H1 (cell line): Measurements from ENCODE around the gene IL26. TPM values are rescaled to one million over a fixed set of nuclear protein-coding genes. Genes with fewer than 3 reads are reported as not detected.

Source experiments
- CTCF ChIA-PET: fragments of 300-600 bp; sonication (Branson Sonifier 250); formaldehyde crosslinking; loops from one replicate; lab custom pipeline; 2021; ENCODE audit not compliant: partially characterized antibody; lab: Charles Lee
- POLR2A ChIA-PET: fragments of 300-600 bp; sonication (Branson Sonifier 250); formaldehyde crosslinking; loops from one replicate; lab custom pipeline; 2021; ENCODE audit warnings: inconsistent platforms; ENCODE audit not compliant: partially characterized antibody; lab: Charles Lee
- DNase-seq, 2 experiments: peaks; one replicate each; pipeline versions ENCODE4 v3.0.0 to v3.0.0-alpha.2; 2010 to 2022; ENCODE audit warnings: low spot score in 2 of 2, low read depth in 1 of 2, mixed read lengths in 1 of 2
- FAIRE-seq: peaks from 2 replicates; lab custom pipeline; 2011; peaks lifted over from hg19 to GRCh38; lab: Jason Lieb, UNC
- H2AFZ ChIP-seq: 2 replicates; pipeline ENCODE4 v1.8.1; 2012; ENCODE audit warnings: low read length, inconsistent platforms
- H2AK5ac ChIP-seq: 2 replicates; pipeline ENCODE4 v1.6.1; 2013; ENCODE audit warnings: low read depth, low read length
- H2BK120ac ChIP-seq: replicated peaks from 2 replicates; pipeline ENCODE3; 2013; ENCODE audit warnings: low read depth, low read length, inconsistent platforms
- H2BK12ac ChIP-seq: 2 replicates; pipeline ENCODE4 v1.6.1; 2013; ENCODE audit warnings: low read depth, low read length
- H2BK15ac ChIP-seq: 2 replicates; pipeline ENCODE4 v1.6.1; 2013; ENCODE audit warnings: low read length
- H2BK20ac ChIP-seq: 2 replicates; pipeline ENCODE4 v1.6.1; 2013; ENCODE audit warnings: low read length
- H2BK5ac ChIP-seq: 2 replicates; pipeline ENCODE4 v1.6.1; 2013; ENCODE audit warnings: low read depth, low read length
- H3K14ac ChIP-seq: 2 replicates; pipeline ENCODE4 v1.6.1; 2013; ENCODE audit warnings: inconsistent platforms; ENCODE audit not compliant: insufficient read length
- H3K18ac ChIP-seq: 2 replicates; pipeline ENCODE4 v1.6.1; 2013; ENCODE audit warnings: low read length; ENCODE audit errors: extremely low read depth
- H3K23ac ChIP-seq: 2 replicates; pipeline ENCODE4 v1.6.1; 2013; ENCODE audit warnings: inconsistent platforms; ENCODE audit not compliant: insufficient read length
- H3K23me2 ChIP-seq: 2 replicates; pipeline ENCODE4 v1.6.1; 2013; ENCODE audit warnings: low read depth, low read length
- H3K27ac ChIP-seq: 2 replicates; pipeline ENCODE4 v1.6.1; 2011; ENCODE audit warnings: low read depth, low read length, inconsistent platforms
- H3K27me3 ChIP-seq, 4 experiments: replicated peaks in 1 of 4; 1 replicate in 1 of 4; 2 replicates in 3 of 4; pipeline versions ENCODE4 v1.6.1 to v1.8.1; 2011 to 2013; ENCODE audit warnings: low read length in 3 of 4, mild to moderate bottlenecking in 3 of 4, inconsistent platforms in 2 of 4, mixed read lengths in 2 of 4, moderate library complexity in 1 of 4; ENCODE audit not compliant: control insufficient read depth in 3 of 4, insufficient read depth in 3 of 4; ENCODE audit errors: extremely low read depth in 1 of 4
- H3K36me3 ChIP-seq, 4 experiments: 2 replicates each; pipeline versions ENCODE4 v1.6.1 to v1.8.1; 2011 to 2013; ENCODE audit warnings: mild to moderate bottlenecking in 4 of 4, low read length in 3 of 4, moderate library complexity in 2 of 4, control low read depth in 1 of 4, inconsistent platforms in 1 of 4; ENCODE audit not compliant: insufficient read depth in 4 of 4, control insufficient read depth in 2 of 4
- H3K4ac ChIP-seq: replicated peaks from 2 replicates; pipeline ENCODE3; 2013; ENCODE audit warnings: low read length, low read depth, mixed read lengths, inconsistent platforms; ENCODE audit not compliant: insufficient read length
- H3K4me1 ChIP-seq, 4 experiments: replicated peaks in 1 of 4; 1 replicate in 1 of 4; 2 replicates in 3 of 4; pipeline versions ENCODE4 v1.6.1 to v1.8.1; 2011 to 2013; ENCODE audit warnings: low read length in 3 of 4, inconsistent platforms in 2 of 4, mixed read lengths in 1 of 4; ENCODE audit not compliant: insufficient read depth in 4 of 4, control insufficient read depth in 3 of 4
- H3K4me2 ChIP-seq, 2 experiments: 2 replicates each; pipeline versions ENCODE4 v1.6.1 to v1.8.1; 2011 to 2013; ENCODE audit warnings: low read depth in 2 of 2, low read length in 2 of 2, control low read depth in 1 of 2, inconsistent platforms in 1 of 2, mild to moderate bottlenecking in 1 of 2; ENCODE audit not compliant: insufficient read depth in 1 of 2
- H3K4me3 ChIP-seq, 4 experiments: fragments of 200-600, 300-600 bp in 1 of 4; sonication (generic), shearing (Covaris generic), sonication (Bioruptor Twin) in 1 of 4; 2 replicates each; pipeline versions ENCODE4 v1.5.1 to v1.8.1; 2011 to 2016; ENCODE audit warnings: low read length in 4 of 4, low read depth in 3 of 4, control low read depth in 2 of 4, inconsistent platforms in 2 of 4, mild to moderate bottlenecking in 2 of 4, mixed read lengths in 1 of 4, moderate library complexity in 1 of 4; ENCODE audit not compliant: insufficient read depth in 2 of 4; ENCODE audit errors: extremely low read depth in 1 of 4
- H3K56ac ChIP-seq: replicated peaks from 2 replicates; pipeline ENCODE3; 2013; ENCODE audit warnings: low read depth, mild to moderate bottlenecking, mixed read lengths, low read length, inconsistent platforms; ENCODE audit not compliant: insufficient read length
- H3K79me1 ChIP-seq: 2 replicates; pipeline ENCODE4 v1.6.1; 2013; ENCODE audit warnings: low read depth, low read length, control low read depth
- H3K79me2 ChIP-seq, 2 experiments: 2 replicates each; pipeline versions ENCODE4 v1.6.1 to v1.8.1; 2012 to 2013; ENCODE audit warnings: low read length in 2 of 2, mild to moderate bottlenecking in 2 of 2, inconsistent platforms in 1 of 2; ENCODE audit not compliant: insufficient read depth in 2 of 2, control insufficient read depth in 1 of 2
- H3K9ac ChIP-seq, 4 experiments: replicated peaks in 1 of 4; 1 replicate in 1 of 4; 2 replicates in 3 of 4; pipeline versions ENCODE4 v1.6.1 to v1.8.1; 2011 to 2013; ENCODE audit warnings: low read depth in 3 of 4, low read length in 3 of 4, control low read depth in 2 of 4, mild to moderate bottlenecking in 2 of 4, moderate library complexity in 2 of 4, inconsistent platforms in 1 of 4; ENCODE audit errors: extremely low read depth in 1 of 4
- H3K9me3 ChIP-seq, 2 experiments: 2 replicates each; pipeline versions ENCODE4 v1.6.1 to v1.8.1; 2012 to 2013; ENCODE audit warnings: mild to moderate bottlenecking in 2 of 2, moderate library complexity in 2 of 2, control low read depth in 1 of 2, inconsistent platforms in 1 of 2, low read depth in 1 of 2, low read length in 1 of 2, mixed read lengths in 1 of 2; ENCODE audit not compliant: insufficient read depth in 2 of 2
- H4K20me1 ChIP-seq, 2 experiments: replicated peaks in 1 of 2; 2 replicates each; pipeline versions ENCODE3 to v1.8.1; 2011 to 2013; ENCODE audit warnings: inconsistent platforms in 2 of 2, low read length in 2 of 2, mild to moderate bottlenecking in 1 of 2; ENCODE audit not compliant: insufficient read depth in 2 of 2, control insufficient read depth in 1 of 2
- H4K5ac ChIP-seq: 2 replicates; pipeline ENCODE4 v1.6.1; 2013; ENCODE audit warnings: low read length, low read depth, mixed read lengths, inconsistent platforms; ENCODE audit not compliant: insufficient read length
- H4K8ac ChIP-seq: 2 replicates; pipeline ENCODE4 v1.8.0; 2013; ENCODE audit warnings: mild to moderate bottlenecking, moderate library complexity, low read length, inconsistent platforms; ENCODE audit not compliant: insufficient read depth; ENCODE audit errors: extremely low read depth
- H4K91ac ChIP-seq: replicated peaks from 2 replicates; pipeline ENCODE3; 2013; ENCODE audit warnings: low read length, mixed read lengths, inconsistent platforms; ENCODE audit not compliant: insufficient read length
- CHD2 ChIP-seq: IDR thresholded peaks from 2 replicates; pipeline ENCODE4 v1.6.1; 2012; ENCODE audit warnings: low read length, improper control_type of control experiment
- HDAC2 ChIP-seq, 2 experiments: fragments of 300-600 bp in 1 of 2; sonication (generic) in 1 of 2; IDR thresholded peaks; 2 replicates each; pipeline ENCODE4 v1.6.1; 2011 to 2012; ENCODE audit warnings: low read depth in 2 of 2, low read length in 2 of 2, mild to moderate bottlenecking in 2 of 2, moderate library complexity in 2 of 2, borderline replicate concordance in 1 of 2, inconsistent platforms in 1 of 2
- JUN ChIP-seq: IDR thresholded peaks from 2 replicates; pipeline ENCODE4 v1.6.1; 2011; ENCODE audit warnings: low read depth, mild to moderate bottlenecking, improper control_type of control experiment, low read length
- NANOG ChIP-seq: IDR thresholded peaks from 2 replicates; pipeline ENCODE4 v1.6.1; 2011; ENCODE audit warnings: low read length, low read depth, mild to moderate bottlenecking, inconsistent platforms; ENCODE audit not compliant: insufficient read depth, poor library complexity, severe bottlenecking
- NRF1 ChIP-seq: IDR thresholded peaks from 2 replicates; pipeline ENCODE4 v1.6.1; 2011; ENCODE audit warnings: mild to moderate bottlenecking, low read depth, low read length, improper control_type of control experiment
- POLR2AphosphoS5 ChIP-seq: IDR thresholded peaks from 2 replicates; pipeline ENCODE4 v1.6.1; 2011; ENCODE audit warnings: low read depth, low read length
- ZNF274 ChIP-seq: IDR thresholded peaks from 2 replicates; pipeline ENCODE4 v1.7.0; 2012; ENCODE audit warnings: low read length, borderline replicate concordance; ENCODE audit errors: extremely low read depth
- polyA plus RNA-seq, 7 experiments: library from polyadenylated mRNA; depleted of rRNA in 3 of 7; stranded (reverse) in 5 of 7; unstranded in 2 of 7; fragments of >200 nt in 5 of 7; fragments of 200-250 nt in 2 of 7; gene quantifications; 1 replicate in 5 of 7; 2 replicates in 1 of 7; 4 replicates in 1 of 7; pipeline versions ENCODE4 v1.2.1 to v1.2.3, GENCODE V29; 2011 to 2013; ENCODE audit warnings: missing spikeins in 2 of 7, mixed read lengths in 2 of 7
- total RNA-seq: library from RNA; stranded (reverse); fragmentation: NEBNext Ultra II Directional; extraction: Animal tissue kit (Norgen Biotek cat#: 25700); gene quantifications from 2 replicates; pipeline ENCODE4 v1.2.1, GENCODE V29; 2021

Gene IL26
- total and polyA plus RNA-seq, 2 of the 8 experiments (the other 6 are each of a cell fraction or from before 2014, with no cell fraction given) = not detected

DNA sequence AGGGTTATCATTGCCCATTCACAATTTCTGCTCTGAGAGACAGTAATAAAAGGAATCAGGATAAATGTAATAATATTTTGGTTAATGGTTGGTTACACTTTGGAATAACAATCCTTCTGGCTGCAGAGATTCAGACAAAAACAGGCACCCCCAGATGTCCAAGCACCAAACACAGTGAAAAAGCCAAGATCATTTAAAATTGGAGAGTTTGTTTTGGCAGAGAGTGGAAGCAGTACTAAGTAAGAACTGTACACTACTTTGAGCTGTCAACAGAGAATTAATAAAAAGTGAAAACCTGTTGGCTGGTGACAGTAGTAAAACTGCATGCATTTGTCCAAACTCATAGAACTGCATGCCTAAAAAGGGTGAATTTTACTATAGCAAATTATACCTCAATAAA, 43.4 kb upstream of the IL26 start:
- no peaks in the 10 kb centered on the region for H3K79me1 ChIP-seq
- POLR2A ChIA-PET = no interaction called here
- FAIRE-seq (no peak), DNase-seq (no peak)
- no peaks in the 10 kb centered on the region for H4K20me1 ChIP-seq
- H4K8ac ChIP-seq = no peak overlapping the region
- H3K9ac ChIP-seq = no peak overlapping the region
- CTCF ChIA-PET = interaction anchor here (0.8 kb wide), 1 partner anchor 46 kb away, joined by 3 read pairs; no protein-coding TSS in a partner anchor
- H3K14ac ChIP-seq = no peak overlapping the region
- H3K36me3 ChIP-seq = no peaks in the 10 kb centered on the region
- no peak overlapping the region for H4K5ac ChIP-seq
- no peak overlapping the region for H4K91ac ChIP-seq
- H2BK120ac ChIP-seq = no peak overlapping the region
- no peak overlapping the region for H2BK20ac ChIP-seq
- no peak overlapping the region for H3K4me3 ChIP-seq
- no peak overlapping the region for H2AFZ ChIP-seq
- no peaks in the 10 kb centered on the region for H3K27me3 ChIP-seq
- no peaks in the 10 kb centered on the region for H3K9me3 ChIP-seq
- no peak overlapping the region for H3K4me2 ChIP-seq
- no peaks in the 10 kb centered on the region for H3K79me2 ChIP-seq
- H2BK15ac ChIP-seq = no peak overlapping the region
- no peak overlapping the region for H3K27ac ChIP-seq
- TF ChIP-seq JUN (no peak), HDAC2 (IDR thresholded peaks at IDR 0.05; ENCODE audit: borderline replicate concordance in 1 of 2, low read depth in 2 of 2, low read length in 2 of 2) (no peak), CHD2 (no peak), POLR2AphosphoS5 (no peak), NANOG (no peak), NRF1 (no peak), ZNF274 (no peak)
- TF ChIP-seq, all 59 proteins: peak for 0
- H3K18ac ChIP-seq = no peak overlapping the region
- H3K4me1 ChIP-seq = no peaks in the 10 kb centered on the region
- no peak overlapping the region for H3K23ac ChIP-seq
- no peak overlapping the region for H2BK12ac ChIP-seq
- H2BK5ac ChIP-seq = no peak overlapping the region
- no peak overlapping the region for H3K4ac ChIP-seq
- H2AK5ac ChIP-seq = no peak overlapping the region
- no peak overlapping the region for H3K56ac ChIP-seq
- no peaks in the 10 kb centered on the region for H3K23me2 ChIP-seq
